Lung (tissue), 10 donors: ENCODE measurements around the gene TEX28. TPM values are rescaled to one million over a fixed set of nuclear protein-coding genes. Genes with fewer than 3 reads are reported as not detected.
A peak's percentile ranks its signal among the peaks of the same experiment; 100 is the strongest.
"Not testable (repeated sequence)": the region's sequence is repeated elsewhere in the genome, so short reads cannot be mapped to it uniquely, and the experiment has no call there.

Source experiments
- ATAC-seq: fragments of 200-7000 bp; cut with Tn5 transposase; one replicate; pipeline ENCODE4 v1.9.1; 2020; ENCODE audit warnings: moderate number of reproducible peaks; ENCODE audit not compliant: insufficient read depth, low FRiP score
- DNase-seq, 3 donors: peaks; one replicate each; pipeline ENCODE4 v3.0.0-alpha.2; 2013 to 2017
- H3K27ac ChIP-seq, 2 donors: one replicate each; pipeline ENCODE4 v1.5.1; 2013; ENCODE audit warnings: mild to moderate bottlenecking in 2 of 2, moderate library complexity in 2 of 2, control low read depth in 1 of 2, inconsistent platforms in 1 of 2, low read depth in 1 of 2, low read length in 1 of 2
- H3K27me3 ChIP-seq, 3 donors: one replicate each; pipeline ENCODE4 v1.5.1; 2013; ENCODE audit warnings: low read length in 2 of 3; ENCODE audit not compliant: control insufficient read depth in 3 of 3, insufficient read depth in 3 of 3
- H3K36me3 ChIP-seq, 4 donors: one replicate each; pipeline ENCODE4 v1.5.1; 2013; ENCODE audit warnings: low read length in 4 of 4, mild to moderate bottlenecking in 1 of 4, moderate library complexity in 1 of 4; ENCODE audit not compliant: control insufficient read depth in 4 of 4, insufficient read depth in 4 of 4
- H3K4me1 ChIP-seq, 5 donors: one replicate each; pipeline ENCODE4 v1.5.1; 2013; ENCODE audit warnings: low read length in 5 of 5, mild to moderate bottlenecking in 2 of 5, moderate library complexity in 1 of 5; ENCODE audit not compliant: control insufficient read depth in 5 of 5, insufficient read depth in 5 of 5
- H3K4me3 ChIP-seq: one replicate; pipeline ENCODE4 v1.5.1; 2013; ENCODE audit warnings: mild to moderate bottlenecking, control low read depth, moderate library complexity
- H3K9ac ChIP-seq, 2 donors: one replicate each; pipeline ENCODE4 v1.5.1; 2013; ENCODE audit warnings: low read length in 2 of 2, control low read depth in 1 of 2; ENCODE audit not compliant: insufficient read depth in 1 of 2
- H3K9me3 ChIP-seq, 4 donors: one replicate each; pipeline ENCODE4 v1.5.1; 2013; ENCODE audit warnings: low read length in 3 of 4, mild to moderate bottlenecking in 1 of 4, moderate library complexity in 1 of 4; ENCODE audit not compliant: control insufficient read depth in 4 of 4, insufficient read depth in 3 of 4
- WGBS, 2 donors: extraction: QIAGEN DNeasy Blood & Tissue Kit; methylation state at CpG; one replicate each; pipeline ENCODE4 v1.1.7; 2013; 5-methylcytosine and 5-hydroxymethylcytosine counted together
- polyA plus RNA-seq, 2 donors: library from polyadenylated mRNA; stranded (reverse); fragments of 200-250 nt; gene quantifications; one replicate each; pipeline ENCODE4 v1.2.1, GENCODE V29; 2013
- total RNA-seq, 2 donors: library from RNA; depleted of rRNA in 1 of 2; stranded (reverse); fragments of >200 nt in 1 of 2; gene quantifications; one replicate each; pipeline ENCODE4 v1.2.1, GENCODE V29; 2014 to 2021
- donor health status: Bipolar disorder and iron deficiency.
- donor health status: healthy.
- donor health status: DM: yes; HTN: yes; CAD: no.

TEX28 gene
- total and polyA plus RNA-seq, 4 donors = 0.02 TPM; not detected in 3

DNA sequence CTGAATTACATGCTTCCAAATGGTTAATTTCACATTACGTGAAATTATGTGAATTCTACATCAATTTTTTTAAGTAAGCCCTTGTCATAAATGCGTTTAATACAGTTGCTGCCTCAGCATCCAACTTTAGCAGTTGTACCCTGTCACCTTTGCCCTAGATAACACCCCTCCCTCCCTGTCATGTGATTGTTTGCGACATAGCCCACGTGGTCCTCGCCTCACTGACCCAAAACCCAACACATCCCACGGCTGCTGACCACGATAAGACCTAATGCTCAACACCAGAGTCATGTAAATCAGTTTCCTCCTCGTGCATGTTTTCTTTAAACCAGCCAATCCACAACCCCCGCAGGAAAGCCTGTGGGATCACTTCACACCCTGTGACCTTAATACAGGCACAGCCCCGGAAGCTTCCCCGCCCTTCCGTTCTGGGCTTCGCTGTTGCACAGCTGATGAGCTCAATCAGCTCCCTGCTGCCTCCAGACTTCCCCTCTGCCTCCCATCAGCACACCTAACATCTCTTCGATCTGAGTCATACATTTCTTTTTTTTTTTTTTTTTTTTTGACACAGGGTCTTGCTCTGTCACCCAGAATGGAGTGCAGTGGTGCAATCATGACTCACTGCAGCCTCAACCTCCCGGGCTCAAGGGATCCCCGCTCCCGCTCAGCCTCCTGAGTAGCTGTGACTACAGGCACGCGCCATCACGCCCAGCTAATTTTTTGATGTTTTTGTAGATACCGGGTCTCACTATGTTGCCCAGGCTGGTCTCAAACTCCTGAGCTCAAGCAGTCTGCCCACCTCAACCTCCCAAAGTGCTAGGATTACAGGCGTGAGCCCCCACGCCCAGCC, 10.2 kb downstream of the TEX28 start:
- peak; percentile 84 for ATAC-seq
- H3K9me3 ChIP-seq = not testable (repeated sequence)
- no CpG with 5 or more reads among the region's 23 CpGs for WGBS, 2 donors

DNA sequence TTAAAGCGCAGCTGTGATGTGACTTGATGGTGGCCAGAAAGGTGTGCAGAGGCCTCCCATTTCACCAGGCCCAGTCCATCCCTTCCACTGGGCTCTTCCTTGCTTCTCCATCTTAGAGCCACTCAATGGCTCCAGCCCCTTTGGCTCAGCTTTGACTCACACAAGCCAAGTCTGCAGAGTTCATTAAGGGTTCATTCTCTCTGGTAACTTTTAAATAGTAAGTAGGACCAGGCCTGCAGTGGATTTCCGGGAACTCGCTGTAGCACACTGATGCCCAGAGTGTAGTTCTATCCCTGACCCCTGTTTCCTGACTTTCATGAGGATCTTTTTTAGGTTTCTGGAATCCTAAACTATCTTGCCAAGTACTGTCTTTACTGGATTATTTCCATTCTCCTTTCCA, 25.7 kb downstream of the TEX28 start:
- H3K27me3 ChIP-seq, H3K36me3 ChIP-seq, H3K4me1 ChIP-seq, H3K9me3 ChIP-seq, H3K4me3 ChIP-seq, ATAC-seq, H3K9ac ChIP-seq, DNase-seq, H3K27ac ChIP-seq: not testable (repeated sequence)
- WGBS, 2 donors = no CpG with 5 or more reads among the region's 3 CpGs

More for the DNA sequence above, 10.2 kb downstream of the TEX28 start:
- not testable (repeated sequence) for DNase-seq, H3K4me3 ChIP-seq, H3K4me1 ChIP-seq, H3K27me3 ChIP-seq, H3K36me3 ChIP-seq, H3K27ac ChIP-seq, H3K9ac ChIP-seq

DNA sequence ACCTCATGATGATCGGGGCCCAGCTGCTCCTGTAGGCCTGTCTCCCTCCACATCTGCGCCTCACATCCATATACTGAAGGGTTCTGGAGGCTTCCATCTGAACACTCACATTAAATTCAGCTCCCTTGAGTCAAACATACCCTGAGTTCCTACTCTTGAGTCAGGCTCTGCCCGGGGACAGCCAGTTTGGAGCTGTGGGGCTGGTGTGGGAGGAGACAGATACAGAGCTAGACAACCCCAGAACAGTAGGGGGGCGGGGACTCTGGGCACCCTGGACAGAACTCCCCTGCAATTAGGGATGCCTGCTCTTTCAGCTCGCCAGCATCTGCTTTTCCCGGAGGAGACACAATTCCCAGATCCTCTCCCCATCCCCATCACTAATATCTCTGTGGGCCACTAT, 31.9 kb downstream of the TEX28 start:
- H3K4me1 ChIP-seq, ATAC-seq, H3K27me3 ChIP-seq, H3K9ac ChIP-seq, H3K27ac ChIP-seq, H3K36me3 ChIP-seq, DNase-seq, H3K9me3 ChIP-seq, H3K4me3 ChIP-seq: not testable (repeated sequence)
- WGBS, 2 donors = no CpG with 5 or more reads among the region's 6 CpGs

DNA sequence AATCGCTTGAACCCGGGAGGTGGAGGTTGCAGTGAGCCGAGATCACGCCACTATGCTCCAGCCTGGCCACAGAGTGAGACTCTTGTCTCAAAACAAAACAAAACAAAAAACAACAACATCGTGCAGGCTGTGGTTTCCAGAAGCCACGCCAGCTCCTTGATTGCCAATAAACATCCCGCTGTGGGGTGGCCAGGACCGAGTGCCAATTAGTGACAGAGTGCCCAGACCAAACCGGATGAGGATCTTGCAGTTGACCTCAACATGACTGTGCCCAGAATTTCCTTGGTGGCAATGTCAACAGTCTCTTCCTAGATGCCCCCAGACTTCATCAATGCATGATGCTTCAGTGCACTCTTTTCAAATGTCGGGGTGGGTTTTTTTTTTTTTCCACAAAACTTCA, 36.2 kb downstream of the TEX28 start:
- ATAC-seq, DNase-seq, H3K27me3 ChIP-seq, H3K36me3 ChIP-seq, H3K4me1 ChIP-seq, H3K9me3 ChIP-seq, H3K4me3 ChIP-seq, H3K9ac ChIP-seq, H3K27ac ChIP-seq: not testable (repeated sequence)
- no CpG with 5 or more reads among the region's 10 CpGs for WGBS, 2 donors

DNA sequence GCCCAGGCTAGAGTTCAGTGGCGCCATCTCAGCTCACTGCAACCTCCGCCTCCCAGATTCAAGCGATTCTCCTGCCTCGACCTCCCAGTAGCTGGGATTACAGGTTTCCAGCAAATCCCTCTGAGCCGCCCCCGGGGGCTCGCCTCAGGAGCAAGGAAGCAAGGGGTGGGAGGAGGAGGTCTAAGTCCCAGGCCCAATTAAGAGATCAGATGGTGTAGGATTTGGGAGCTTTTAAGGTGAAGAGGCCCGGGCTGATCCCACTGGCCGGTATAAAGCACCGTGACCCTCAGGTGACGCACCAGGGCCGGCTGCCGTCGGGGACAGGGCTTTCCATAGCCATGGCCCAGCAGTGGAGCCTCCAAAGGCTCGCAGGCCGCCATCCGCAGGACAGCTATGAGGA, 37.6 kb downstream of the TEX28 start, which contains the start of gene OPN1MW3:
Gene OPN1MW3, plus strand, starts transcription at position 301 of the 400 bp plus-strand sequence. Its CDS starts 38 bp downstream, at position 339.
- ATAC-seq, H3K27ac ChIP-seq, H3K27me3 ChIP-seq, DNase-seq, H3K4me3 ChIP-seq, H3K4me1 ChIP-seq, H3K9me3 ChIP-seq, H3K36me3 ChIP-seq, H3K9ac ChIP-seq: not testable (repeated sequence)
- WGBS, 2 donors = no CpG with 5 or more reads among the region's 17 CpGs

DNA sequence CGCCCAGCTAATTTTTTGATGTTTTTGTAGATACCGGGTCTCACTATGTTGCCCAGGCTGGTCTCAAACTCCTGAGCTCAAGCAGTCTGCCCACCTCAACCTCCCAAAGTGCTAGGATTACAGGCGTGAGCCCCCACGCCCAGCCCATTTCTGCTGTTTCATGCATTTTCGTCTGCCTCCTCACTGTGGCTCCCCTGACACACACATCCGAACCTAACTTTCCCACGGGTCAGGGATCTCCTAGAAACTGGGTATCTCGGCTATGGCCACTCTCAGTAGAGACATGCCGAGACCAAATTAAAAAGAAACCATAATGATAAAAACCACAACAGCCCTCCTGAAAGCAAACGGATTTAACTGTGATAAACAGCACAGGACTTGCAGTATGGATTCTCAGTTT, 46.8 kb downstream of the TEX28 start:
- WGBS, 2 donors = no CpG with 5 or more reads among the region's 10 CpGs
- H3K9ac ChIP-seq, H3K4me1 ChIP-seq, DNase-seq, H3K27ac ChIP-seq, H3K27me3 ChIP-seq, H3K9me3 ChIP-seq, H3K36me3 ChIP-seq, ATAC-seq, H3K4me3 ChIP-seq: not testable (repeated sequence)

DNA sequence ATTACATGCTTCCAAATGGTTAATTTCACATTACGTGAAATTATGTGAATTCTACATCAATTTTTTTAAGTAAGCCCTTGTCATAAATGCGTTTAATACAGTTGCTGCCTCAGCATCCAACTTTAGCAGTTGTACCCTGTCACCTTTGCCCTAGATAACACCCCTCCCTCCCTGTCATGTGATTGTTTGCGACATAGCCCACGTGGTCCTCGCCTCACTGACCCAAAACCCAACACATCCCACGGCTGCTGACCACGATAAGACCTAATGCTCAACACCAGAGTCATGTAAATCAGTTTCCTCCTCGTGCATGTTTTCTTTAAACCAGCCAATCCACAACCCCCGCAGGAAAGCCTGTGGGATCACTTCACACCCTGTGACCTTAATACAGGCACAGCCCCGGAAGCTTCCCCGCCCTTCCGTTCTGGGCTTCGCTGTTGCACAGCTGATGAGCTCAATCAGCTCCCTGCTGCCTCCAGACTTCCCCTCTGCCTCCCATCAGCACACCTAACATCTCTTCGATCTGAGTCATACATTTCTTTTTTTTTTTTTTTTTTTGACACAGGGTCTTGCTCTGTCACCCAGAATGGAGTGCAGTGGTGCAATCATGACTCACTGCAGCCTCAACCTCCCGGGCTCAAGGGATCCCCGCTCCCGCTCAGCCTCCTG, 47.4 kb downstream of the TEX28 start:
- not testable (repeated sequence) for DNase-seq, H3K36me3 ChIP-seq, H3K27me3 ChIP-seq, H3K9me3 ChIP-seq, H3K4me1 ChIP-seq, H3K27ac ChIP-seq, H3K9ac ChIP-seq, H3K4me3 ChIP-seq
- no CpG with 5 or more reads among the region's 17 CpGs for WGBS, 2 donors
- peak; percentile 80 for ATAC-seq

DNA sequence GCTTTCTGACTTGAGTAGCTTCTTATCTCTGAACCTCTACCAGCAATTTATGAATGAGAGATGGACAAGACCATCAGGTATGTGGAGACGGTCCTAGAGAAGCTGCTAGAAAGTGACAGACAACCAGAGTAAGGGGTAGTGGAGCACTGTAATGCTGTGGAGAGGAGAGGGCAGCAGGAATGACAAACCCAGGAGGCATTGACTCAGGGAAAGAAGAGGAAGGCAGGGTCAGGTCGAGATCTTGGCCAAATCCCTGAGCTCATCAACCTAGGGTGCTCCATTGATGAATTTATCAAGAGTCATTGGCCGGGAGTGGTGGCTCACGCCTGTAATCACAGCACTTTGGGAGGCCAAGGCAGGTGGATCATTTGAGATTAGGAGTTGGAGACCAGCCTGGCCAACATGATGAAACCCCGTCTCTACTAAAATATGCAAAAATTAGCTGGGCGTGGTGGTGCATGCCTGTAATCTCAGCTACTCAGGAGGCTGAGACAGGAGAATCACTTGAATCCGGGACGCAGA, 54.9 kb downstream of the TEX28 start:
- not testable (repeated sequence) for H3K36me3 ChIP-seq, ATAC-seq, H3K9ac ChIP-seq, H3K4me3 ChIP-seq, H3K4me1 ChIP-seq, H3K27me3 ChIP-seq, H3K27ac ChIP-seq, H3K9me3 ChIP-seq
- 83 to 90% methylated on average over 6 of the region's 8 CpGs for WGBS, 2 donors
- DNase-seq = peak in 1 of 3 donors; percentile 13
